Skeletal muscle tissue (tissue), 4 donors: Measurements from ENCODE around the gene ZMAT1. TPM values are rescaled to one million over a fixed set of nuclear protein-coding genes. Genes with fewer than 3 reads are reported as not detected.
"Not testable (repeated sequence)": the region's sequence is repeated elsewhere in the genome, so short reads cannot be mapped to it uniquely, and the experiment has no call there.

Source experiments
- H3K27ac ChIP-seq: one replicate; pipeline ENCODE4 v1.7.0; 2013; ENCODE audit warnings: mild to moderate bottlenecking, low read depth, low read length, inconsistent platforms
- H3K27me3 ChIP-seq, 3 donors: one replicate each; pipeline ENCODE4 v1.7.0; 2013; ENCODE audit warnings: low read length in 3 of 3; ENCODE audit not compliant: control insufficient read depth in 3 of 3, insufficient read depth in 3 of 3
- H3K36me3 ChIP-seq, 3 donors: one replicate each; pipeline ENCODE4 v1.7.0; 2013; ENCODE audit warnings: low read length in 3 of 3; ENCODE audit not compliant: control insufficient read depth in 3 of 3, insufficient read depth in 3 of 3
- H3K4me1 ChIP-seq, 3 donors: one replicate each; pipeline ENCODE4 v1.7.0; 2013; ENCODE audit warnings: low read length in 3 of 3, mild to moderate bottlenecking in 3 of 3; ENCODE audit not compliant: control insufficient read depth in 3 of 3, insufficient read depth in 3 of 3
- H3K4me3 ChIP-seq, 3 donors: one replicate each; pipeline ENCODE4 v1.7.0; 2013; ENCODE audit warnings: low read length in 3 of 3
- H3K9ac ChIP-seq, 3 donors: one replicate each; pipeline ENCODE4 v1.7.0; 2013; ENCODE audit warnings: low read length in 3 of 3, mild to moderate bottlenecking in 3 of 3, moderate library complexity in 2 of 3, low read depth in 1 of 3
- H3K9me3 ChIP-seq, 3 donors: one replicate each; pipeline ENCODE4 v1.7.0; 2013; ENCODE audit warnings: low read length in 3 of 3; ENCODE audit not compliant: control insufficient read depth in 3 of 3
- total RNA-seq: library from RNA; depleted of rRNA; stranded (reverse); fragments of >200 nt; gene quantifications from one replicate; pipeline ENCODE4 v1.2.3, GENCODE V29; 2014
- donor health status: Osteomylitis.

The ZMAT1 gene
- 1.0 TPM for total RNA-seq

DNA sequence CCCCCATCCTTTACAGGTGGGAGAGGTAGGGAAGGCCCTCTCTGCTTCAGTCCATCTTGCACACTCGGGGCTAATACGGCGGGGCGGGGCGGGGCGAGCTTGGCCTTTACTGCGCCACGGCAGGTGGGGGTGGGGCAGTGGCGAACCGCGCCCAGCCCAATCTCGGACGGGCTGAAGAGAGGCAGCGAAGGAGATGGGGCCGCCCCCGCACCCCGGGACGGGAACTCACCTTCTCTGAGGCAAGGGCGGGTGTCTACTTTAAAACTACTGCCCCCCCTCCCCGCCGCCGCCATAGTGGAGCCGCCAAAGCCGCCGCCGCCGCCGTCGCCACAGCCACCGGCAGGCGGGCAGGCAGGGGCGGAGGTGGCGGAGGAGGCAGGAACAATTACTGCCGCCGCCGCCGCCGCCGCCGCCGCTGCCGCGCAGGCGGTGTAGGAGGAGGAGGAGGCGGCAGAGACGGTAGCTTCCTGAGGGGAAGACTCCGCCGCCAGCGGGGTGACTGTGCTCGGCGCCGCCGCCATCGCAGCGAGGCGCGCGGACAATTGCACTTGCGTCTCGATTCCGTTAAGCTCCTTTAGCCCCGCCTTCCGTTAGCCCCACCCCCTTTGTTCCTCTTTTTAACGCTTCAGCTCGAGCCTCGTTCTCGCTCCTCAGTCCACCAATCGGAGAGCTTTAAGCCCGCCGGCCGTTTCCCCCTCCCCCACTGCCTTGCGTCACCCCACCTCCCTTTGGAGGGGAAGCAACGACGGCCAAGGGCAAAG is at the start of gene ZMAT1:
TSS of gene ZMAT1 (minus strand) at position 540 of the 761 bp plus-strand sequence. CDS start at position 521, 19 bp downstream.
- Histone ChIP-seq H3K36me3 (no peaks in the 10 kb centered on the region), H3K9ac (peak within 1 kb of the TSS; percentile 41 to 76 (median 68)), H3K27ac (peak within 1 kb of the TSS; percentile 87), H3K9me3 (peaks cover 0 to 2% (median 0%) of the 10 kb centered on the region in 3 donors), H3K4me3 (peak within 1 kb of the TSS; percentile 63 to 68 (median 65)), H3K27me3 (no peaks in the 10 kb centered on the region), H3K4me1 (no peaks in the 10 kb centered on the region)

DNA sequence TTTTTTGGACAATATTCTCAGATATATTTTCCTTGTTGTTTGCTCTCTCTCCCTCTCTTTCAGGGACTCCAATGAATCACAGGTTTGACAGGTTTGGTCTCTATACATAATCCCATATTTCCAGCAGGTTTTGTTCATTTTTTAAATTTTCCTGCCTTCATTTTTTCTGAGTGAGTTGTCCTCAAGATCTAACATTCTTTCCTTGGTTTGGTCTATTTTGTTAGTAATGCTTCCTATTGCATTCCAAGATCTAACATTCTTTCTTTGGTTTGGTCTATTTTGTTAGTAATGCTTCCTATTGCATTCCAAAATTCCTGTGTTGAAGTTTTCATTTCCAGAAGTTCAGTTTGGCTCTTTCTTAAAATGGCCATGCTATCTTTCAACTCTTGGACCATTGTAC is 45.3 kb upstream of the ZMAT1 start:
- H3K36me3 ChIP-seq: no peaks in the 10 kb centered on the region
- no peak overlapping the region for H3K27ac ChIP-seq
- H3K9ac ChIP-seq: no peak overlapping the region
- H3K4me1 ChIP-seq: no peaks in the 10 kb centered on the region
- H3K9me3 ChIP-seq: peaks cover 0 to 2% (median 0%) of the 10 kb centered on the region in 3 donors
- H3K27me3 ChIP-seq: no peaks in the 10 kb centered on the region
- no peak overlapping the region for H3K4me3 ChIP-seq

DNA sequence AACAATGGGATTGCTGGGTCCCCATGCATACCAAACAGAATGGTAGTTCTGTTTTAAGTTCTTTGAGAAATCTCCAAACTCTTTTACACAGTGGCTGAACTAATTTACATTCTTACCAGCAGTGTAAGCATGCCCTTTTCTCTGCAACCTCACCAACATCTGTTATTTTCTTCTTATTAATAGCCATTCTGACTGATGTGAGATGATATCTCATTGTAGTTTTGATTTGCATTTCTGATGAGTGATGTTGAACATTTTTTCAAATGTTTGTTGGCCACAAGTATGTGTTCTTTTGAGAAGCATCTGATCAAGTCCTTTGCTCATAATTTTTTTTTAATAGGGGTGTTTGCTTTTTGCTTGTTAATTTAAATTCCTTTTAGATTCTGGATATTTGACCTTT is 41.2 kb upstream of the ZMAT1 start:
- H3K9ac ChIP-seq: no peak overlapping the region

DNA sequence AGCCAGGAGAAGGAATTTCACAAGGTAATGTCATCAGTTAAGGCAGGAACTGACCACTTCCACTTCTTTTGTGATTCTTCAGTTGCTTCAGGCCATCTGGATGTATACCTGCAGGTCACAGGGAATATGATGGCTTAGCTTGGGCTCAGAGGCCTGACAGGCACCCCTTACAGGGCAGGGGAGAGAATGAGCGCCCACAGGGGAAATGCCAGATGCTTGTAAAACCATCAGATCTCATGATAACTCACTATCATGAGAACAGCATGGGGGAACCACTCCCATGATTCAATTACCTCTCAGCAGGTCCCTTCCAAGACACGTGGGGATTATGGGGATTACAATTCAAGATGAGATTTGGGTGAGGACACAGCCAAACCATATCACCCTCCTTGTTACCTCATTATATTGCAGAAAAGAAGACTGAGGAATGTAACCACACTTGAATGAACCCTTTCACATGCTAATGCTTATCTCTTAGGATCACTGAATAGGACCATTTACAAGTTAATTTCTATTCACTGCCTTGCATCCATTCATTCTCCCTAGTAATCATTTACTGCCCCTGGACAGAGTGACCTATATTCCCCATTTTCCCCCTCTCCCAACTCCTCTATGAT is 33.2 kb upstream of the ZMAT1 start:
- not testable (repeated sequence) for H3K36me3 ChIP-seq

More for the DNA sequence above, 41.2 kb upstream of the ZMAT1 start:
- Histone ChIP-seq H3K27me3 (no peaks in the 10 kb centered on the region), H3K4me1 (no peaks in the 10 kb centered on the region), H3K9me3 (peaks cover 0 to 2% (median 0%) of the 10 kb centered on the region in 3 donors), H3K36me3 (no peaks in the 10 kb centered on the region), H3K4me3 (no peak overlapping the region), H3K27ac (no peak overlapping the region)

DNA sequence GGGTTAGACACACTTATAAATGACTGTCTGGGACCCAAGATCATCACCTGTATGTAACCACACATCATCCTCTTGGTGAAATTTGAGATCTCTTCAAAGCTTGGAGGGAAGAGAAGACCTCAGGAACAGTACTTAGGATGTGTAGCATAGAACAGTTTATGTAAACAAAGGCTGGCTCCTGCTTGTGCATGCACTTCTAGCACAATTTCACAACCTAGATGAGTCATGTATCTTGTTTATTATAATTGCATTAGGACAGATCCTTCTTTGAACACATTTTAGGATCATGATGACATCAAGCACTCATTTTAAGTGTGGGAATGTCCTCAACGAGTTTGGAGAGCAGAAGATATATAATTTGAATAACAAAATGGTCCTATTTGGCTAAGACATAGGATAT is 26.3 kb upstream of the ZMAT1 start:
- Histone ChIP-seq H3K27me3 (no peaks in the 10 kb centered on the region), H3K9ac (no peak overlapping the region), H3K36me3 (no peaks in the 10 kb centered on the region), H3K27ac (no peak overlapping the region), H3K4me1 (no peaks in the 10 kb centered on the region), H3K4me3 (no peak overlapping the region), H3K9me3 (no peaks in the 10 kb centered on the region)

More for the DNA sequence above, 33.2 kb upstream of the ZMAT1 start:
- H3K27ac ChIP-seq, H3K4me3 ChIP-seq, H3K4me1 ChIP-seq, H3K9me3 ChIP-seq, H3K27me3 ChIP-seq, H3K9ac ChIP-seq: not testable (repeated sequence)

DNA sequence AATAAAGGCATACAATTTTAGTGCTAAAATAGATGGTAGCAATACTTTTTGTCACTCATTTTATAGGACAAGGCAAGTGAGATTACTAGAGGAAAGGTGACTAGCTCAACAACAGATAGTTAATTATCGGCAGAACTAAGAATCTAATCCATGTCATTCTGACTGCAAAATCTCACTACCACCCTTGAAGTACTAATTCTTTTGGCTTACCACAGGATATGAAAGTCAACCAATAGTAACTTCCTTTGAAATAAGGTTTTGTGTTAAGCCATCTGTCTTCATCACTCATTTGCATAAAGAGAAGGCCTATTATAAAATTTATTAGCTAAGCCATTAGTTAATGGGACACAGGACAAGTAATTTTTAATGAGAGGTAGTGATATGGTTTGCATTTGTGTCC is 25.3 kb upstream of the ZMAT1 start:
- Histone ChIP-seq H3K4me1 (no peaks in the 10 kb centered on the region), H3K9ac (no peak overlapping the region), H3K4me3 (no peak overlapping the region), H3K27me3 (no peaks in the 10 kb centered on the region), H3K27ac (no peak overlapping the region), H3K9me3 (no peaks in the 10 kb centered on the region), H3K36me3 (no peaks in the 10 kb centered on the region)

DNA sequence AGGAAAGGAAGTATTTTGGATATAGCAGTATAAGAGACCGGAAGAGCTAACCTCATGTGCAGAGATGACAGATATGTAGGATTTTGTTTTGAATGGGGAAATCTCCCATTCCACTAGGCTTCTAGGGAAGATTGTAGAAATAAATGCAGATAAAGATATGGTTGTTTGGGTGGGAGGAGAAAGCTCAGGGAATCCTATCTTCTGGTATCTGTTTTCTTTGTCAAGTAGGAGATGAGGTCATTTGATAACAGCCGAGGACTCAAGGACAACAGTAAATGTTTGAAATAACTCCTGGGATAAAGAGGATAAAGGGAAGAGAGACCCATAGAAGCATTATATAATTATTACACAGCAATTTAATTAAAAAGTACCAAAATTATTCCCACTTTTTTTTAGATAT is 24.7 kb upstream of the ZMAT1 start:
- Histone ChIP-seq H3K27ac (no peak overlapping the region), H3K9ac (no peak overlapping the region), H3K4me3 (no peak overlapping the region), H3K4me1 (no peaks in the 10 kb centered on the region), H3K27me3 (no peaks in the 10 kb centered on the region), H3K36me3 (no peaks in the 10 kb centered on the region), H3K9me3 (no peaks in the 10 kb centered on the region)

DNA sequence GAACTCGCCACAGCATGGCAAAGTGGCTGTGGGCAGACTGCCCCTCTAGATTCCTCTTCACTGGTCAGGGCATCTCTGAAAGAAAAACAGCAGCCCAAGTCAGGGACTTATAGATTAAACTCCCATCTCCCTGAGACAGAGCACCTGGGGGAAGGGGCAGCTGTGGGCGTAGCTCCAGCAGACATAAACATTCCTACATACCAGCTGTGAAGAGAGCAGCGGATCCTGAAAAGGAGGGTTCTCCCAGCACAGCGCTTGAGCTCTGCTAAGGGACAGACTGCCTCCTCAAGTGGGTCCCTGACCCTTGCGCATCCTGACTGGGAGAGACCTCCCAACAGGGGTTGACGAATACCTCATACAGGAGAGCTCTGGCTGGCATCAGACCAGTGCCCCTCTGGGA is 18.8 kb upstream of the ZMAT1 start:
- peaks cover 0 to 11% (median 0%) of the 10 kb centered on the region in 3 donors for H3K27me3 ChIP-seq
- no peak overlapping the region for H3K27ac ChIP-seq

DNA sequence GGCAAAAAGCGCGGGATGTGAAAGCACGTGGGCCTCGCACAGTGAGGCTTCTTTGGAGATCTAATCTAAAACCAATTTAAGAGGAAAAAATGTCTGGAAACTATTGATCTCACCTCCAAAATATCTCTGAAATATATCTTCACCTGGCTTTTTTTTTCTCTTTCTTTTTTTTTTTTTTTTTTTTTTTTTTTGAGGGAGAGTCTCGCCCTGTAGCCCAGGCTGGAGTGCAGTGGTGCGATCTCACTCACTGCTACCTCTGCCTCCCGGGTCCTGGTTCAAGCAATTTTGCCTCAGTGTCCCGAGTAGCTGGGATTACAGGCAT is 383 bp upstream of the ZMAT1 start:
- Histone ChIP-seq H3K27ac (no peak overlapping the region), H3K4me3 (peak overlapping the region in 2 of 3 donors; percentile 58 to 68), H3K27me3 (no peaks in the 10 kb centered on the region)

More for the DNA sequence above, 18.8 kb upstream of the ZMAT1 start:
- H3K4me3 ChIP-seq: no peak overlapping the region
- no peak overlapping the region for H3K9ac ChIP-seq
- no peaks in the 10 kb centered on the region for H3K36me3 ChIP-seq
- H3K4me1 ChIP-seq: no peaks in the 10 kb centered on the region
- no peaks in the 10 kb centered on the region for H3K9me3 ChIP-seq

DNA sequence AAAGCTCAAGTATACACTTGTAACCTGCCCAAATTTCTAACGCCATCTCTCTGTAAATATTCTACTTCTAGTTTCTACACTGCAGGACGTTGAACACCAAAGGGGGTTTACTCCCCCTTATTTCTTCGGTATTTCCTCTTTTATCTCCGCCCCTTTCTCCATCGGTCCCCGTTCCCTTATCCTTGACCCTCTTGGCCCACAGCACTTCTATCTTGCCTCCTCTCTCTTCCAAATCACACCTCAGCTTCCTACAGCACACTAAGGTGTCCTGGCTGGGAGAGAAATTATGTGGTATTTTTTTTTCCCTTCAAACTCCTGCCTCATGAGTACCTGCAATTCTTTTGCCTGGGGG is 715 bp downstream of the ZMAT1 start:
- Histone ChIP-seq H3K27ac (peak overlapping the region; percentile 87), H3K27me3 (no peaks in the 10 kb centered on the region), H3K36me3 (no peaks in the 10 kb centered on the region), H3K9ac (peak overlapping the region; percentile 41 to 76 (median 68)), H3K4me3 (peak overlapping the region; percentile 63 to 68 (median 65)), H3K9me3 (peaks cover 0 to 2% (median 0%) of the 10 kb centered on the region in 3 donors), H3K4me1 (no peaks in the 10 kb centered on the region)

More for the DNA sequence above, 383 bp upstream of the ZMAT1 start:
- no peak overlapping the region for H3K9ac ChIP-seq
- no peaks in the 10 kb centered on the region for H3K36me3 ChIP-seq
- no peaks in the 10 kb centered on the region for H3K4me1 ChIP-seq
- peaks cover 0 to 2% (median 0%) of the 10 kb centered on the region in 3 donors for H3K9me3 ChIP-seq
